Neural crest cell (in vitro differentiated cells): Measurements from ENCODE around the gene EXT2. TPM values are rescaled to one million over a fixed set of nuclear protein-coding genes. Genes with fewer than 3 reads are reported as not detected.

ENCODE experiments used
- DNase-seq: peaks from one replicate; pipeline ENCODE4 v3.0.0; 2021; ENCODE audit warnings: low read depth, mixed read lengths, low spot score
- H3K27ac Mint-ChIP-seq: one replicate; pipeline ENCODE4 v1.8.0; 2021; ENCODE audit warnings: mild to moderate bottlenecking, mixed read lengths; ENCODE audit not compliant: unreplicated experiment
- H3K27me3 Mint-ChIP-seq: 2 replicates; pipeline ENCODE4 v1.8.0; 2021; ENCODE audit warnings: low read depth, mild to moderate bottlenecking, mixed read lengths
- H3K36me3 Mint-ChIP-seq: 2 replicates; pipeline ENCODE4 v1.8.0; 2021; ENCODE audit warnings: low read depth, mild to moderate bottlenecking, mixed read lengths
- H3K4me1 Mint-ChIP-seq: 2 replicates; pipeline ENCODE4 v1.8.0; 2021; ENCODE audit warnings: mixed read lengths
- H3K4me3 Mint-ChIP-seq: one replicate; pipeline ENCODE4 v1.8.0; 2021; ENCODE audit warnings: mild to moderate bottlenecking, mixed read lengths
- H3K9me3 Mint-ChIP-seq: 2 replicates; pipeline ENCODE4 v1.8.0; 2021; ENCODE audit warnings: mixed read lengths
- CTCF ChIP-seq: fragments of 200-600 bp; sonication (generic); conservative IDR thresholded peaks from 2 replicates; pipeline ENCODE4 v1.5.0; 2021; ENCODE audit warnings: antibody characterized with exemption, mild to moderate bottlenecking
- total RNA-seq: library from RNA; stranded (reverse); gene quantifications from 2 replicates; pipeline ENCODE4 v1.2.1, GENCODE V29; 2021

The EXT2 gene
- total RNA-seq, 1 donor from 2014 or later: 56.6 TPM

DNA sequence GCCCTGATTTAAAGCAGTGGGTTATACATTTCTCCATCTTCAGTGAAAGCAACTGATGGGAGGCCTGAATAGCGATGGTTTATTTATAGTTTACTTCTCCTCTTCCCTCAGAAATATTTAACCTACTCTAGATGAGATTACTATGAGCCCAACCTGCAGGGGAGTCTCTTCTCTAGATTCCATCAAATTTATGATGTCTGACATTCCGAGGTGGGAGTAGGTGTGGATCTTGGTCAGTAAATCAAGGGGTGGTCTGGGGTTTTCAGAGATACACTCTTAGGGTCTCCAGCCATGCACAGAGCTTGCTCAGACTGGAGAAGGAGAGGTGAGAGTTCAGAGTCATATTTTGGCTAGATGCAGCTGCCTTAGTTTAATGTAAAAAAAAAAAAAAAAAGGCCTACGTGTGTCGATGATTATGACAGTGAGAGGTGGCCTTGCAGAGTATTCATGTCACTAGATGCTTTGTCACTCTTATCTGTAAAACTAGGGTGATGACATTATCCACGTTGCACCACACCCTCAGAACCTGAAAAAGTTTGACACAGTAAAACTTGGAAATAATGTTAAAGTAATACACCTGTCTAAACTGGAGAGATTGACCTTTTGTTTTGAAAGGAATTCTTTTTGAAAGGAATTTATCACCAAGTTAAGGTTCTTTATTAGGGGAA is 81.2 kb downstream of the EXT2 start:
- Mint-ChIP-seq H3K4me3 (no peak overlapping the region), H3K36me3 (peaks cover 9% of the 10 kb centered on the region), H3K27me3 (peaks cover 5% of the 10 kb centered on the region), H3K27ac (no peak overlapping the region), H3K4me1 (peaks cover 7% of the 10 kb centered on the region), H3K9me3 (no peaks in the 10 kb centered on the region)
- TF ChIP-seq CTCF: no peak
- no peak for DNase-seq

DNA sequence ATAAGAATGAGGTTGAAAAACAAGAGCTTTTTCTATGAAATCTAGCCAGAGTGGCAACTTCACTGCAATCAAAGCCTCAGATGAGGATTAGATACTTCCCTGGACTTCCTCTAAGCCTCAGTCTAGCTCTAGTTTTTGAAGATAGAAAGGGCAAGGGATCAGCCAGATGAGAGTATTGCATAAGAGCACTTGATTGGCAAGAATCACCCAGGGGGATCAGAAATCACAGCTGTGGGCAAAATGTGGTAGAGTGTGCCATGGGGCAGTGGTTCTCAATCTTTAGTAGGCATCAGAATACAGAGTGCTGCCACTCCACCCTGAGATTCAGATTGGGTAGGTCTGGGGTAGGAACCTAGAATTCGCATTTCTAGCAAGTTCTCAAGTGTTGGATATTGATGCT is 82.4 kb downstream of the EXT2 start:
- H3K27me3 Mint-ChIP-seq: peaks cover 7% of the 10 kb centered on the region
- TF ChIP-seq CTCF: no peak
- no peak overlapping the region for H3K27ac Mint-ChIP-seq
- no peak for DNase-seq
- H3K4me3 Mint-ChIP-seq: no peak overlapping the region
- H3K9me3 Mint-ChIP-seq: no peaks in the 10 kb centered on the region
- peaks cover 8% of the 10 kb centered on the region for H3K36me3 Mint-ChIP-seq
- peaks cover 7% of the 10 kb centered on the region for H3K4me1 Mint-ChIP-seq

GRCh38 chr11:44178381-44178780 is 82.9 kb downstream of the EXT2 start:
- Mint-ChIP-seq H3K27me3 (peaks cover 8% of the 10 kb centered on the region), H3K27ac (no peak overlapping the region), H3K4me1 (peaks cover 7% of the 10 kb centered on the region), H3K9me3 (no peaks in the 10 kb centered on the region), H3K36me3 (peaks cover 5% of the 10 kb centered on the region), H3K4me3 (no peak overlapping the region)
- DNase-seq: no peak
- no peak for TF ChIP-seq CTCF

GRCh38 chr11:44179173-44179572 is 83.7 kb downstream of the EXT2 start:
- Mint-ChIP-seq H3K9me3 (no peaks in the 10 kb centered on the region), H3K27me3 (peaks cover 12% of the 10 kb centered on the region), H3K36me3 (peaks cover 7% of the 10 kb centered on the region), H3K4me3 (no peak overlapping the region), H3K27ac (no peak overlapping the region), H3K4me1 (peaks cover 7% of the 10 kb centered on the region)
- TF ChIP-seq CTCF: no peak
- DNase-seq: no peak

- Mint-ChIP-seq H3K4me3 (no peak overlapping the region), H3K4me1 (peaks cover 7% of the 10 kb centered on the region), H3K9me3 (no peaks in the 10 kb centered on the region), H3K27me3 (peaks cover 11% of the 10 kb centered on the region), H3K36me3 (peaks cover 2% of the 10 kb centered on the region), H3K27ac (no peak overlapping the region)
- no peak for DNase-seq
- no peak for TF ChIP-seq CTCF
These were observed 84.6 kb downstream of the EXT2 start for GRCh38 chr11:44180107-44180506.
